K562 (cell line): ENCODE measurements around the gene ZNF862. TPM values are rescaled to one million over a fixed set of nuclear protein-coding genes. Genes with fewer than 3 reads are reported as not detected.
A peak's percentile ranks its signal among the peaks of the same experiment; 100 is the strongest.

Experiments
- ATAC-seq: fragments of 200-7000 bp; cut with Tn5 transposase; 3 replicates; pipeline ENCODE4 v1.9.1; 2020; ENCODE audit warnings: moderate library complexity
- BruUV-seq: library from RNA; stranded (reverse); fragments of 400-500 nt; replicated peaks from 2 replicates; lab custom pipeline; 2021; lab: Mats Ljungman, UMichigan
- CTCF ChIA-PET: fragments of 300-600 bp; formaldehyde crosslinking; extraction: SDS; loops from one replicate; lab custom pipeline; 2021; ENCODE audit warnings: low intra/inter-chr PET ratio; lab: Yijun Ruan, JAX
- POLR2A ChIA-PET: fragments of 300-600, 350-650 bp; sonication (Branson Sonifier 250); formaldehyde crosslinking; extraction: SDS; loops from one replicate; lab custom pipeline; 2021; ENCODE audit warnings: antibody characterized with exemption, inconsistent platforms; lab: Yijun Ruan, JAX
- DNase-seq, 4 experiments: peaks; one replicate each; pipeline versions ENCODE4 v3.0.0 to v3.0.0-alpha.2; 2011 to 2018; ENCODE audit warnings: low spot score in 3 of 4, mixed read lengths in 3 of 4; ENCODE audit errors: extremely low read depth in 1 of 4
- FAIRE-seq: peaks from 2 replicates; lab custom pipeline; 2011; peaks lifted over from hg19 to GRCh38; lab: Jason Lieb, UNC
- H2AFZ ChIP-seq: 2 replicates; pipeline ENCODE4 v1.6.0; 2011; ENCODE audit warnings: low read depth, low read length, control low read depth, inconsistent platforms
- H3K27ac ChIP-seq: fragments of 200-600 bp; 3 replicates; pipeline ENCODE4 v1.8.0; 2011; ENCODE audit warnings: low read depth, mild to moderate bottlenecking, control low read depth, inconsistent platforms, low read length, moderate library complexity, mixed read lengths; ENCODE audit errors: extremely low read depth
- H3K27me3 ChIP-seq, 2 experiments: fragments of 300-600 bp in 1 of 2; 2 replicates in 1 of 2; 3 replicates in 1 of 2; pipeline versions ENCODE4 v1.6.0 to v1.8.0; 2011; ENCODE audit warnings: inconsistent platforms in 2 of 2, low read length in 2 of 2, mild to moderate bottlenecking in 1 of 2, mixed read lengths in 1 of 2, moderate library complexity in 1 of 2; ENCODE audit not compliant: control insufficient read depth in 2 of 2, insufficient read depth in 2 of 2
- H3K36me3 ChIP-seq: fragments of 300-600 bp; 3 replicates; pipeline ENCODE4 v1.8.0; 2011; ENCODE audit warnings: mild to moderate bottlenecking, low read length, inconsistent platforms; ENCODE audit not compliant: control insufficient read depth, insufficient read depth
- H3K4me1 ChIP-seq, 2 experiments: fragments of 200-600 bp in 1 of 2; replicated peaks in 1 of 2; 2 replicates in 1 of 2; 3 replicates in 1 of 2; pipeline versions ENCODE4 v1.5.1 to v1.8.0; 2011; ENCODE audit warnings: inconsistent platforms in 2 of 2, low read length in 2 of 2, mild to moderate bottlenecking in 1 of 2, mixed read lengths in 1 of 2, moderate library complexity in 1 of 2; ENCODE audit not compliant: control insufficient read depth in 2 of 2, insufficient read depth in 2 of 2
- H3K4me2 ChIP-seq: 2 replicates; pipeline ENCODE4 v1.6.1; 2011; ENCODE audit warnings: low read length, control low read depth, inconsistent platforms, mixed read lengths; ENCODE audit not compliant: insufficient read depth
- H3K4me3 ChIP-seq: fragments of 200-600 bp; sonication (generic), shearing (Covaris generic); 2 replicates; pipeline ENCODE4 v1.5.1; 2016; ENCODE audit warnings: control low read depth, inconsistent platforms
- H3K79me2 ChIP-seq: fragments of 200-600 bp; 3 replicates; pipeline ENCODE4 v1.8.0; 2011; ENCODE audit warnings: low read length, inconsistent platforms; ENCODE audit not compliant: control insufficient read depth, insufficient read depth
- H3K9ac ChIP-seq, 2 experiments: 2 replicates each; pipeline versions ENCODE4 v1.6.0 to v1.6.1; 2011; ENCODE audit warnings: low read depth in 2 of 2, low read length in 2 of 2, control low read depth in 1 of 2, inconsistent platforms in 1 of 2, mild to moderate bottlenecking in 1 of 2, mixed read lengths in 1 of 2; ENCODE audit not compliant: insufficient read depth in 1 of 2
- H3K9me1 ChIP-seq: one replicate; pipeline ENCODE4 v1.6.0; 2011; ENCODE audit warnings: inconsistent platforms, mild to moderate bottlenecking, low read length, moderate library complexity; ENCODE audit not compliant: control insufficient read depth, insufficient read depth
- H3K9me3 ChIP-seq: replicated peaks from 2 replicates; pipeline ENCODE4 v1.5.1; 2011; ENCODE audit warnings: low read depth, low read length, inconsistent platforms; ENCODE audit not compliant: control insufficient read depth, insufficient read depth
- H4K20me1 ChIP-seq: replicated peaks from 2 replicates; pipeline ENCODE4 v1.6.1; 2011; ENCODE audit warnings: low read length, inconsistent platforms, mixed read lengths; ENCODE audit not compliant: control insufficient read depth, insufficient read depth
- CBX5 ChIP-seq: IDR thresholded peaks from 2 replicates; pipeline ENCODE4 v1.6.1; 2014; ENCODE audit warnings: low read depth, borderline replicate concordance
- DACH1 ChIP-seq: fragments of 450-650 bp; IDR thresholded peaks from 2 replicates; pipeline ENCODE4 v1.6.1; 2018; ENCODE audit not compliant: partially characterized antibody
- DDX20 ChIP-seq: fragments of 450-650 bp; IDR thresholded peaks from 2 replicates; pipeline ENCODE4 v1.6.1; 2016; ENCODE audit warnings: missing genetic modification characterization, low read depth, mild to moderate bottlenecking, missing compliant biosample characterization, moderate library complexity
- GMEB1 ChIP-seq: fragments of 250-450 bp; sonication (Bioruptor Pico); IDR thresholded peaks from 2 replicates; pipeline ENCODE4 v1.4.0; 2020; ENCODE audit warnings: mild to moderate bottlenecking
- MCM3 ChIP-seq: fragments of 450-650 bp; IDR thresholded peaks from 2 replicates; pipeline ENCODE4 v1.6.1; 2016
- NCOA4 ChIP-seq: fragments of 450-650 bp; IDR thresholded peaks from 2 replicates; pipeline ENCODE4 v1.6.1; 2018; ENCODE audit warnings: mild to moderate bottlenecking; ENCODE audit not compliant: partially characterized antibody
- PML ChIP-seq: IDR thresholded peaks from 2 replicates; pipeline ENCODE4 v1.6.1; 2012; ENCODE audit warnings: low read length, inconsistent platforms
- SUPT5H ChIP-seq: fragments of 450-650 bp; IDR thresholded peaks from 2 replicates; pipeline ENCODE4 v1.6.1; 2016
- TAF7 ChIP-seq: fragments of 450-650 bp; IDR thresholded peaks from 2 replicates; pipeline ENCODE4 v1.6.1; 2016; ENCODE audit warnings: missing genetic modification characterization, missing compliant biosample characterization
- ZFX ChIP-seq: sonication (generic); formaldehyde crosslinking; IDR thresholded peaks from 2 replicates; pipeline ENCODE4 v1.8.0; 2022; ENCODE audit warnings: mild to moderate bottlenecking, missing genetic modification reagents, moderate library complexity
- ZMIZ1 ChIP-seq, 2 experiments: fragments of 150-350 bp in 1 of 2; IDR thresholded peaks; 2 replicates each; pipeline ENCODE4 v1.6.1; 2012 to 2016; ENCODE audit warnings: low read depth in 2 of 2, low read length in 2 of 2, mild to moderate bottlenecking in 1 of 2, moderate library complexity in 1 of 2
- ZNF444 ChIP-seq: fragments of 250-450 bp; sonication (Bioruptor Pico); IDR thresholded peaks from 2 replicates; pipeline ENCODE4 v1.4.0; 2020; ENCODE audit warnings: mild to moderate bottlenecking, moderate library complexity
- WGBS: fragments of 100-300 bp; shearing (Covaris generic); methylation state at CpG from one replicate; pipeline ENCODE4 v1.1.6; 2016; ENCODE audit warnings: low coverage, mixed read lengths; ENCODE audit not compliant: insufficient coverage; ENCODE audit errors: missing lambda C conversion rate; 5-methylcytosine and 5-hydroxymethylcytosine counted together
- in situ Hi-C: fragments of 300-500 bp; cut with MboI; formaldehyde crosslinking; loops from 4 replicates; pipeline ENCODE4 v1.15.0; 2018; ENCODE audit warnings: inconsistent platforms, mixed read lengths
- intact Hi-C: fragments of 100-400 bp; cut with micrococcal nuclease; formaldehyde crosslinking; loops from 2 replicates; pipeline ENCODE4 v1.14.2; 2022
- polyA plus RNA-seq, 8 experiments: library from polyadenylated mRNA; depleted of rRNA in 4 of 8; stranded (reverse) in 5 of 8; unstranded in 3 of 8; fragments of >200 nt; fragmentation: Nextera tagmentation in 2 of 8; fragmentation: Illumina TruSeq in 1 of 8; extraction: Ambion mirVana in 2 of 8; extraction: Trizol in 1 of 8; gene quantifications; 2 replicates each; pipeline versions ENCODE4 v1.2.1 to v1.2.3, GENCODE V29; 2011 to 2014; ENCODE audit warnings: inconsistent platforms in 1 of 8, missing spikeins in 1 of 8
- total RNA-seq, 7 experiments: library from RNA; depleted of rRNA in 6 of 7; stranded (reverse); fragments of >200 nt in 6 of 7; fragmentation: Illumina TruSeq in 2 of 7; extraction: Trizol in 2 of 7; gene quantifications; 2 replicates each; pipeline versions ENCODE4 v1.2.1 to v1.2.3, GENCODE V29; 2011 to 2021; ENCODE audit warnings: low replicate concordance in 1 of 7

The ZNF862 gene
- total and polyA plus RNA-seq, 9 of the 15 experiments (the other 6 are each of a cell fraction or from before 2014, with no cell fraction given): 1.1 to 3.9 (median 2.6) TPM

GRCh38 chr7:149838224-149838991 lies at the start of gene ZNF862 (continued):
- TF ChIP-seq ZMIZ1 (IDR thresholded peaks at IDR 0.05; ENCODE audit: low read depth in 2 of 2, low read length in 2 of 2): no peak
- no peak for TF ChIP-seq CBX5
- no peak for TF ChIP-seq DACH1
- TF ChIP-seq NCOA4: no peak
- no peak for TF ChIP-seq DDX20

GRCh38 chr7:149789101-149789500 lies 49.1 kb upstream of the ZNF862 start:
- ATAC-seq (no peak), FAIRE-seq (no peak), DNase-seq (no peak)
- Histone ChIP-seq H3K36me3 (no peaks in the 10 kb centered on the region), H2AFZ (no peak overlapping the region), H3K9me1 (no peaks in the 10 kb centered on the region), H4K20me1 (peaks cover 4% of the 10 kb centered on the region; the same call in 1 of the 2 replicates), H3K9ac (peak overlapping the region in 1 of 2 experiments; percentile 39; a peak in 2 of 4 replicates), H3K27me3 (peaks cover 3 to 54% of the 10 kb centered on the region in 2 experiments; a peak in 4 of 5 replicates), H3K9me3 (no peaks in the 10 kb centered on the region), H3K4me2 (no peak overlapping the region), H3K4me1 (peaks cover 4 to 78% of the 10 kb centered on the region in 2 experiments; a peak in 4 of 5 replicates), H3K27ac (no peak overlapping the region), H3K4me3 (no peak overlapping the region), H3K79me2 (no peaks in the 10 kb centered on the region)
- ChIA-PET POLR2A (interaction anchor here (0.6 to 1.2 kb wide), 7 partner anchors 8 to 636 kb away, joined by 3 to 6 read pairs (median 4); no protein-coding TSS in a partner anchor), CTCF (interaction anchor here (1.0 to 2.1 kb wide), 2 partner anchors 42 to 126 kb away, joined by 3 to 13 read pairs; no protein-coding TSS in a partner anchor)
- TF ChIP-seq GMEB1 (CRISPR knock-in tag): no peak
- no peak for TF ChIP-seq MCM3
- no peak for TF ChIP-seq TAF7 (tag)
- no peak for TF ChIP-seq ZFX (CRISPR knock-in tag)
- TF ChIP-seq SUPT5H: no peak
- no peak for TF ChIP-seq ZNF444 (CRISPR knock-in tag)
- TF ChIP-seq PML: no peak
- in situ Hi-C loops: no loop called here
- intact Hi-C loops: no loop called here
- no TSS peak for BruUV-seq
- WGBS: 40% methylated on average over 18 of the region's 19 CpGs
